HEK293 (cell line): ENCODE results near the gene SPTLC3.

Experiments used
- CTCF ChIA-PET: fragments of 350-600 bp; formaldehyde crosslinking; extraction: SDS; loops from one replicate; lab custom pipeline; 2021; ENCODE audit warnings: antibody characterized with exemption; lab: Yijun Ruan, JAX
- POLR2A ChIA-PET: fragments of 300-600 bp; formaldehyde crosslinking; extraction: SDS; loops from one replicate; lab custom pipeline; 2020; ENCODE audit warnings: antibody characterized with exemption, inconsistent platforms; lab: Yijun Ruan, JAX
- H3K27ac ChIP-seq: fragments of 200-500 bp; sonication (Bioruptor generic); 2 replicates; pipeline ENCODE4 v1.5.1; 2014; ENCODE audit warnings: low read depth, low read length, control low read depth, inconsistent platforms; ENCODE audit errors: extremely low read depth
- H3K36me3 ChIP-seq, 2 experiments: fragments of 200-500 bp in 1 of 2; sonication (Bioruptor generic) in 1 of 2; 1 replicate in 1 of 2; 2 replicates in 1 of 2; pipeline ENCODE4 v1.5.1; 2014 to 2017; ENCODE audit warnings: inconsistent platforms in 2 of 2, low read length in 2 of 2; ENCODE audit not compliant: control insufficient read depth in 2 of 2, insufficient read depth in 1 of 2
- H3K4me1 ChIP-seq: fragments of 200-500 bp; sonication (Bioruptor generic); 2 replicates; pipeline ENCODE4 v1.5.1; 2014; ENCODE audit warnings: mild to moderate bottlenecking, low read length, inconsistent platforms; ENCODE audit not compliant: control insufficient read depth, insufficient read depth
- H3K4me3 ChIP-seq: 2 replicates; pipeline ENCODE4 v1.5.1; 2011; ENCODE audit warnings: low read depth, mild to moderate bottlenecking, control low read depth, low read length, moderate library complexity
- H3K9me3 ChIP-seq: fragments of 200-500 bp; sonication (Bioruptor generic); 2 replicates; pipeline ENCODE4 v1.5.1; 2014; ENCODE audit warnings: low read depth, low read length, inconsistent platforms; ENCODE audit not compliant: control insufficient read depth, insufficient read depth
- FEZF1 ChIP-seq: fragments of 450-650 bp; formaldehyde crosslinking; IDR thresholded peaks from 2 replicates; pipeline ENCODE4 v1.5.1; 2016; ENCODE audit warnings: missing biosample characterization, missing genetic modification characterization
- GLI4 ChIP-seq: fragments of 450-650 bp; formaldehyde crosslinking; IDR thresholded peaks from 2 replicates; pipeline ENCODE4 v1.5.1; 2016; ENCODE audit warnings: missing biosample characterization, missing genetic modification characterization
- KLF16 ChIP-seq: fragments of 450-650 bp; formaldehyde crosslinking; IDR thresholded peaks from 2 replicates; pipeline ENCODE4 v1.5.1; 2017; ENCODE audit warnings: missing biosample characterization, missing genetic modification characterization
- MEIS1 ChIP-seq: sonication (generic); formaldehyde crosslinking; IDR thresholded peaks from 2 replicates; pipeline ENCODE4 v1.8.1; 2022; ENCODE audit warnings: missing genetic modification reagents, mild to moderate bottlenecking, borderline replicate concordance
- SCRT1 ChIP-seq: fragments of 450-650 bp; formaldehyde crosslinking; IDR thresholded peaks from 2 replicates; pipeline ENCODE4 v1.5.1; 2016; ENCODE audit warnings: missing biosample characterization, missing genetic modification characterization, borderline replicate concordance
- SCRT2 ChIP-seq: fragments of 450-650 bp; formaldehyde crosslinking; IDR thresholded peaks from 2 replicates; pipeline ENCODE4 v1.5.1; 2016; ENCODE audit warnings: missing biosample characterization, missing genetic modification characterization
- SP2 ChIP-seq: fragments of 450-650 bp; formaldehyde crosslinking; IDR thresholded peaks from 2 replicates; pipeline ENCODE4 v1.5.1; 2016; ENCODE audit warnings: missing biosample characterization, missing genetic modification characterization
- TRIM28 ChIP-seq: IDR thresholded peaks from 2 replicates; pipeline ENCODE4 v1.6.1; 2011; ENCODE audit warnings: low read length, control low read depth, borderline replicate concordance
- ZBTB7A ChIP-seq: fragments of 450-650 bp; formaldehyde crosslinking; IDR thresholded peaks from 2 replicates; pipeline ENCODE4 v1.5.1; 2016; ENCODE audit warnings: low read depth, missing biosample characterization, missing genetic modification characterization
- ZNF155 ChIP-seq: fragments of 450-650 bp; formaldehyde crosslinking; IDR thresholded peaks from 2 replicates; pipeline ENCODE4 v1.5.1; 2016; ENCODE audit warnings: missing biosample characterization, missing genetic modification characterization
- ZNF16 ChIP-seq: fragments of 450-650 bp; formaldehyde crosslinking; IDR thresholded peaks from 2 replicates; pipeline ENCODE4 v1.5.1; 2016; ENCODE audit warnings: low read depth, missing biosample characterization, missing genetic modification characterization
- ZNF239 ChIP-seq: fragments of 450-650 bp; formaldehyde crosslinking; IDR thresholded peaks from 2 replicates; pipeline ENCODE4 v1.5.1; 2016; ENCODE audit warnings: missing biosample characterization, missing genetic modification characterization
- ZNF24 ChIP-seq: fragments of 450-650 bp; formaldehyde crosslinking; IDR thresholded peaks from 2 replicates; pipeline ENCODE4 v1.5.1; 2016; ENCODE audit warnings: missing biosample characterization, missing genetic modification characterization
- ZNF266 ChIP-seq: fragments of 450-650 bp; formaldehyde crosslinking; IDR thresholded peaks from 2 replicates; pipeline ENCODE4 v1.5.1; 2016; ENCODE audit warnings: missing biosample characterization, missing genetic modification characterization, low read depth
- ZNF335 ChIP-seq: fragments of 450-650 bp; formaldehyde crosslinking; conservative IDR thresholded peaks from 2 replicates; pipeline ENCODE4 v1.5.1; 2016; ENCODE audit warnings: missing biosample characterization, missing genetic modification characterization
- ZNF350 ChIP-seq: fragments of 450-650 bp; formaldehyde crosslinking; IDR thresholded peaks from 2 replicates; pipeline ENCODE4 v1.5.0; 2017; ENCODE audit warnings: missing biosample characterization, mild to moderate bottlenecking, missing genetic modification characterization
- ZNF37A ChIP-seq: fragments of 450-650 bp; IDR thresholded peaks from 2 replicates; pipeline ENCODE4 v1.5.1; 2018; ENCODE audit warnings: missing biosample characterization, missing genetic modification characterization
- ZNF404 ChIP-seq: fragments of 450-650 bp; formaldehyde crosslinking; IDR thresholded peaks from 2 replicates; pipeline ENCODE4 v1.5.1; 2017; ENCODE audit warnings: missing biosample characterization, missing genetic modification characterization
- ZNF514 ChIP-seq: fragments of 450-650 bp; formaldehyde crosslinking; IDR thresholded peaks from 2 replicates; pipeline ENCODE4 v1.5.1; 2016; ENCODE audit warnings: missing biosample characterization, missing genetic modification characterization
- ZNF548 ChIP-seq: fragments of 450-650 bp; formaldehyde crosslinking; IDR thresholded peaks from 2 replicates; pipeline ENCODE4 v1.5.1; 2016; ENCODE audit warnings: missing biosample characterization, missing genetic modification characterization
- ZNF549 ChIP-seq: fragments of 450-650 bp; IDR thresholded peaks from 2 replicates; pipeline ENCODE4 v1.5.1; 2018; ENCODE audit warnings: missing biosample characterization, missing genetic modification characterization, mild to moderate bottlenecking, inconsistent platforms, moderate library complexity
- ZNF561 ChIP-seq: fragments of 450-650 bp; IDR thresholded peaks from 2 replicates; pipeline ENCODE4 v1.5.1; 2018; ENCODE audit warnings: missing biosample characterization, missing genetic modification characterization, borderline replicate concordance
- ZNF596 ChIP-seq: fragments of 450-650 bp; IDR thresholded peaks from 2 replicates; pipeline ENCODE4 v1.5.0; 2018; ENCODE audit warnings: missing biosample characterization, mild to moderate bottlenecking, missing genetic modification characterization, moderate library complexity
- ZNF623 ChIP-seq: fragments of 450-650 bp; formaldehyde crosslinking; IDR thresholded peaks from 2 replicates; pipeline ENCODE4 v1.5.1; 2016; ENCODE audit warnings: missing biosample characterization, missing genetic modification characterization
- ZNF654 ChIP-seq: fragments of 450-650 bp; formaldehyde crosslinking; IDR thresholded peaks from 2 replicates; pipeline ENCODE4 v1.5.1; 2016; ENCODE audit warnings: low read depth, missing biosample characterization, missing genetic modification characterization
- ZNF670 ChIP-seq: fragments of 450-650 bp; formaldehyde crosslinking; IDR thresholded peaks from 2 replicates; pipeline ENCODE4 v1.5.1; 2016; ENCODE audit warnings: missing biosample characterization, missing genetic modification characterization, low read depth
- ZNF677 ChIP-seq: fragments of 450-650 bp; IDR thresholded peaks from 2 replicates; pipeline ENCODE4 v1.5.0; 2018; ENCODE audit warnings: missing biosample characterization, mild to moderate bottlenecking, missing genetic modification characterization, moderate library complexity
- ZNF707 ChIP-seq: fragments of 450-650 bp; formaldehyde crosslinking; IDR thresholded peaks from 2 replicates; pipeline ENCODE4 v1.5.1; 2016; ENCODE audit warnings: missing biosample characterization, missing genetic modification characterization
- ZNF76 ChIP-seq: fragments of 450-650 bp; formaldehyde crosslinking; IDR thresholded peaks from 2 replicates; pipeline ENCODE4; 2016; ENCODE audit warnings: low read depth, missing biosample characterization, missing genetic modification characterization, borderline replicate concordance
- ZNF776 ChIP-seq: fragments of 450-650 bp; formaldehyde crosslinking; IDR thresholded peaks from 2 replicates; pipeline ENCODE4 v1.5.0; 2017; ENCODE audit warnings: missing biosample characterization, missing genetic modification characterization, borderline replicate concordance
- ZNF791 ChIP-seq: fragments of 450-650 bp; formaldehyde crosslinking; IDR thresholded peaks from 2 replicates; pipeline ENCODE4 v1.5.1; 2016; ENCODE audit warnings: missing biosample characterization, missing genetic modification characterization
- ZNF792 ChIP-seq: fragments of 450-650 bp; formaldehyde crosslinking; IDR thresholded peaks from 2 replicates; pipeline ENCODE4 v1.5.1; 2016; ENCODE audit warnings: missing biosample characterization, missing genetic modification characterization
- ZNF843 ChIP-seq: fragments of 450-650 bp; formaldehyde crosslinking; IDR thresholded peaks from 2 replicates; pipeline ENCODE4 v1.5.1; 2016; ENCODE audit warnings: missing biosample characterization, missing genetic modification characterization
- TF ChIP-seq, protein P1 (sequence below): sonication (generic); formaldehyde crosslinking; IDR thresholded peaks from 2 replicates; pipeline ENCODE4 v1.8.1; 2022; ENCODE audit warnings: mild to moderate bottlenecking, moderate library complexity, missing genetic modification reagents
- TF ChIP-seq, protein P2 (sequence below): fragments of 450-650 bp; formaldehyde crosslinking; IDR thresholded peaks from 2 replicates; pipeline ENCODE4 v1.5.1; 2016; ENCODE audit warnings: missing biosample characterization, missing genetic modification characterization

The SPTLC3 gene

GRCh38 chr20:13081877-13082276 is 73.1 kb downstream of the SPTLC3 start:
- CTCF ChIA-PET, result interaction anchor here (0.6 kb wide), 1 partner anchor 252 kb away, joined by 4 read pairs; no protein-coding TSS in a partner anchor
- Histone ChIP-seq H3K9me3 (no peaks in the 10 kb centered on the region), H3K4me1 (no peaks in the 10 kb centered on the region), H3K27ac (no peak overlapping the region), H3K4me3 (no peak overlapping the region), H3K36me3 (no peaks in the 10 kb centered on the region)
- POLR2A ChIA-PET, result no interaction called here
- no peak for TF ChIP-seq ZNF623 (tag by site-specific recombination)
- no peak for TF ChIP-seq ZNF155 (tag by site-specific recombination)
- TF ChIP-seq ZNF548, result no peak
- TF ChIP-seq ZNF16 (tag by site-specific recombination), result no peak
- TF ChIP-seq ZNF350, result no peak
- TF ChIP-seq ZNF335 (tag by site-specific recombination), result no peak
- no peak for TF ChIP-seq ZNF37A
- TF ChIP-seq SCRT1 (tag by site-specific recombination), result no peak
- TF ChIP-seq ZNF792, result no peak
- TF ChIP-seq ZNF843 (tag by site-specific recombination), result no peak
- TF ChIP-seq TRIM28, result no peak
- no peak for TF ChIP-seq ZNF239 (tag by site-specific recombination)

GRCh38 chr20:13082378-13082777 is 73.6 kb downstream of the SPTLC3 start:
- ChIA-PET POLR2A (no interaction called here), CTCF (no interaction called here)
- Histone ChIP-seq H3K36me3 (no peaks in the 10 kb centered on the region), H3K4me3 (no peak overlapping the region), H3K27ac (no peak overlapping the region), H3K4me1 (no peaks in the 10 kb centered on the region)
- TF ChIP-seq ZNF677 (no peak), ZNF776 (no peak), ZNF24 (tag by site-specific recombination) (no peak), ZNF404 (tag by site-specific recombination) (no peak), ZNF654 (tag by site-specific recombination) (no peak), ZNF76 (tag by site-specific recombination) (no peak), ZNF596 (tag by site-specific recombination) (no peak)
- TF ChIP-seq, protein P1, sequence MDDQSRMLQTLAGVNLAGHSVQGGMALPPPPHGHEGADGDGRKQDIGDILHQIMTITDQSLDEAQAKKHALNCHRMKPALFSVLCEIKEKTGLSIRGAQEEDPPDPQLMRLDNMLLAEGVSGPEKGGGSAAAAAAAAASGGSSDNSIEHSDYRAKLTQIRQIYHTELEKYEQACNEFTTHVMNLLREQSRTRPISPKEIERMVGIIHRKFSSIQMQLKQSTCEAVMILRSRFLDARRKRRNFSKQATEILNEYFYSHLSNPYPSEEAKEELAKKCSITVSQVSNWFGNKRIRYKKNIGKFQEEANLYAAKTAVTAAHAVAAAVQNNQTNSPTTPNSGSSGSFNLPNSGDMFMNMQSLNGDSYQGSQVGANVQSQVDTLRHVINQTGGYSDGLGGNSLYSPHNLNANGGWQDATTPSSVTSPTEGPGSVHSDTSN (CRISPR knock-in tag), result no peak
- TF ChIP-seq, all 188 proteins: peak for 0
- no peaks in the 10 kb centered on the region for H3K9me3 ChIP-seq

DNA sequence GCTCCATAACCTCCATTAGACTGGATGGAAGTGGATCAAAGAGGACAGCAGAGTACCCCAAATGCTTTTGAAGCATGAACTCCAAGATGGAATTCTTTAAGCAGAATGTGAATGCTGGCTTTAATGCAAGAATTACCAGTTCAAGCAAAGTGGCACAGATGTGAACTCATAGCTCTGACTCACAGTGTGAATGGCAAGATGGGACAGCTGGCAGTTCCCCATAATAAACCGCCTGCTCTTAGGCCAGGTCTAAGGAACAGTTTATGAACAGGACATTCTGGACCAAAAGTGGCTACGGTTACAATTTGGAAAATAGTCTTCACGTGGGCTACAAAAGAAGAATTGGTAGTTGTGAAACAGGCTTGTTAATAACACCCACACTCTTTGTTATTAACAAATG is 76.5 kb downstream of the SPTLC3 start:
- POLR2A ChIA-PET, result no interaction called here
- CTCF ChIA-PET, result no interaction called here
- no peak for TF ChIP-seq ZBTB7A (tag by site-specific recombination)
- TF ChIP-seq GLI4 (tag by site-specific recombination), result no peak
- TF ChIP-seq ZNF791 (tag by site-specific recombination), result no peak
- no peak for TF ChIP-seq ZNF707 (tag by site-specific recombination)
- TF ChIP-seq MEIS1 (CRISPR knock-in tag), result no peak
- TF ChIP-seq ZNF514 (tag by site-specific recombination), result no peak
- no peak for TF ChIP-seq SCRT2
- TF ChIP-seq SP2 (tag by site-specific recombination), result no peak
- TF ChIP-seq ZNF561 (tag by site-specific recombination), result no peak
- no peak for TF ChIP-seq ZNF549 (tag by site-specific recombination)
- TF ChIP-seq KLF16 (tag by site-specific recombination), result no peak
- TF ChIP-seq FEZF1 (tag by site-specific recombination), result no peak
- TF ChIP-seq ZNF266, result no peak
- no peak for TF ChIP-seq ZNF670 (tag by site-specific recombination)
- TF ChIP-seq, protein P2, sequence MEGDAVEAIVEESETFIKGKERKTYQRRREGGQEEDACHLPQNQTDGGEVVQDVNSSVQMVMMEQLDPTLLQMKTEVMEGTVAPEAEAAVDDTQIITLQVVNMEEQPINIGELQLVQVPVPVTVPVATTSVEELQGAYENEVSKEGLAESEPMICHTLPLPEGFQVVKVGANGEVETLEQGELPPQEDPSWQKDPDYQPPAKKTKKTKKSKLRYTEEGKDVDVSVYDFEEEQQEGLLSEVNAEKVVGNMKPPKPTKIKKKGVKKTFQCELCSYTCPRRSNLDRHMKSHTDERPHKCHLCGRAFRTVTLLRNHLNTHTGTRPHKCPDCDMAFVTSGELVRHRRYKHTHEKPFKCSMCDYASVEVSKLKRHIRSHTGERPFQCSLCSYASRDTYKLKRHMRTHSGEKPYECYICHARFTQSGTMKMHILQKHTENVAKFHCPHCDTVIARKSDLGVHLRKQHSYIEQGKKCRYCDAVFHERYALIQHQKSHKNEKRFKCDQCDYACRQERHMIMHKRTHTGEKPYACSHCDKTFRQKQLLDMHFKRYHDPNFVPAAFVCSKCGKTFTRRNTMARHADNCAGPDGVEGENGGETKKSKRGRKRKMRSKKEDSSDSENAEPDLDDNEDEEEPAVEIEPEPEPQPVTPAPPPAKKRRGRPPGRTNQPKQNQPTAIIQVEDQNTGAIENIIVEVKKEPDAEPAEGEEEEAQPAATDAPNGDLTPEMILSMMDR (tag by site-specific recombination), result no peak

More for the DNA sequence above, 76.5 kb downstream of the SPTLC3 start:
- Histone ChIP-seq H3K9me3 (no peaks in the 10 kb centered on the region), H3K36me3 (no peaks in the 10 kb centered on the region), H3K4me3 (no peak overlapping the region), H3K4me1 (no peaks in the 10 kb centered on the region), H3K27ac (no peak overlapping the region)
